Aorta (tissue), 5 donors: Measurements from ENCODE around the gene DCHS1. TPM values are rescaled to one million over a fixed set of nuclear protein-coding genes. Genes with fewer than 3 reads are reported as not detected.

Experiments used
- ATAC-seq: fragments of 200-7000 bp; cut with Tn5 transposase; one replicate; pipeline ENCODE4 v1.9.1; 2022; ENCODE audit warnings: moderate library complexity; ENCODE audit not compliant: low FRiP score
- DNase-seq, 2 donors: peaks; one replicate each; pipeline ENCODE4 v3.0.0-alpha.2; 2020
- H3K27ac ChIP-seq, 2 donors: one replicate each; pipeline ENCODE4 v1.5.1; 2013; ENCODE audit warnings: low read length in 2 of 2, mild to moderate bottlenecking in 2 of 2, moderate library complexity in 2 of 2, control low read depth in 1 of 2, inconsistent platforms in 1 of 2, low read depth in 1 of 2
- H3K27me3 ChIP-seq, 2 donors: one replicate each; pipeline ENCODE4 v1.6.1; 2013; ENCODE audit warnings: control low read depth in 1 of 2, low read length in 1 of 2, mild to moderate bottlenecking in 1 of 2, moderate library complexity in 1 of 2; ENCODE audit not compliant: insufficient read depth in 2 of 2, control insufficient read depth in 1 of 2
- H3K36me3 ChIP-seq, 2 donors: one replicate each; pipeline ENCODE4 v1.6.1; 2013; ENCODE audit warnings: control low read depth in 1 of 2, low read length in 1 of 2, mild to moderate bottlenecking in 1 of 2; ENCODE audit not compliant: insufficient read depth in 2 of 2, control insufficient read depth in 1 of 2
- H3K4me1 ChIP-seq, 2 donors: one replicate each; pipeline ENCODE4 v1.6.1; 2013; ENCODE audit warnings: low read length in 2 of 2, control low read depth in 1 of 2, mild to moderate bottlenecking in 1 of 2, moderate library complexity in 1 of 2; ENCODE audit not compliant: insufficient read depth in 2 of 2, control insufficient read depth in 1 of 2
- H3K4me3 ChIP-seq, 2 donors: one replicate each; pipeline ENCODE4 v1.5.1; 2013; ENCODE audit warnings: low read length in 2 of 2, control low read depth in 1 of 2, mild to moderate bottlenecking in 1 of 2
- H3K9me3 ChIP-seq: one replicate; pipeline ENCODE4 v1.6.1; 2013; ENCODE audit warnings: mild to moderate bottlenecking, low read length; ENCODE audit not compliant: control insufficient read depth
- WGBS, 2 donors: extraction: QIAGEN DNeasy Blood & Tissue Kit; methylation state at CpG; one replicate each; pipeline ENCODE4 v1.1.7; 2013; 5-methylcytosine and 5-hydroxymethylcytosine counted together
- intact Hi-C, 2 donors: fragments of 100-400 bp; cut with DNase I; formaldehyde crosslinking; loops; one replicate each; pipeline versions ENCODE4 v1.14.2 to v1.15.0; 2022
- polyA plus RNA-seq, 2 donors: library from polyadenylated mRNA; stranded (reverse); fragments of 200-250 nt; gene quantifications; one replicate each; pipeline ENCODE4 v1.2.3, GENCODE V29; 2013
- total RNA-seq, 2 donors: library from RNA; stranded (reverse); fragmentation: NEBNext Ultra II Directional; extraction: Animal tissue kit (Norgen Biotek cat#: 25700); gene quantifications; one replicate each; pipeline ENCODE4 v1.2.1, GENCODE V29; 2021
- donor health status: healthy with polysubstance abuse.
- donor health status: Bipolar disorder and iron deficiency.
- donor health status: DM: no; HTN: no; CAD: no.
- donor health status: DM: no; HTN: no; CAD: no.
- donor health status: DM: yes; HTN: yes; CAD: no.

DCHS1 gene
- total and polyA plus RNA-seq, 4 donors, result 1.4 to 64.4 (median 36.6) TPM

DNA sequence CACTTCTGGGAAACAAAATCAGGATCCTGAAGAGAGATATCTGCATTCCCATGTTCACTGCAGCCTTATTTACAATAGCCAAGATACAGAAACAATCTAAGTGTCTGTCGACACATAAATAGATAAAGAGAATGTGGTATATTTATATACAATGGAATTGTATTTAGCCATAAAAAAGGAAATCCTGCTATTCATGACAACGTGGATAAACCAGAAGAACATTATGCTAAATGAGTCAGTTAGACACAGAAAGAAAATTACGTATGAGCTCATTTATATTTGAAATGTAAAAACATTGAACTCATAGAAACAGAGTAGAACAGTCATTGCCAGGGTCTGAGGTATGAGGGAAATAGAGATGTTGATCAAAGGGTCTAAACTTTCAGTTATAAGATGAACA is 21.4 kb upstream of the DCHS1 start:
- Histone ChIP-seq H3K4me1 (peaks cover 0 to 1% of the 10 kb centered on the region in 2 donors), H3K4me3 (no peak overlapping the region), H3K36me3 (no peaks in the 10 kb centered on the region), H3K27me3 (no peaks in the 10 kb centered on the region), H3K9me3 (no peaks in the 10 kb centered on the region), H3K27ac (no peak overlapping the region)
- intact Hi-C loops, result no loop called here
- ATAC-seq (no peak), DNase-seq (no peak)
- WGBS, 2 donors, result 67 to 74% methylated on average over 3 of the region's 3 CpGs

GRCh38 chr11:6674862-6675261 is 19.3 kb upstream of the DCHS1 start:
- Histone ChIP-seq H3K9me3 (no peaks in the 10 kb centered on the region), H3K27ac (no peak overlapping the region), H3K4me1 (no peaks in the 10 kb centered on the region), H3K36me3 (no peaks in the 10 kb centered on the region), H3K27me3 (no peaks in the 10 kb centered on the region), H3K4me3 (no peak overlapping the region)
- no peak for ATAC-seq
- intact Hi-C loops, result no loop called here
- DNase-seq, result no peak
- WGBS, 2 donors, result 92% methylated on average over 4 of the region's 4 CpGs

DNA sequence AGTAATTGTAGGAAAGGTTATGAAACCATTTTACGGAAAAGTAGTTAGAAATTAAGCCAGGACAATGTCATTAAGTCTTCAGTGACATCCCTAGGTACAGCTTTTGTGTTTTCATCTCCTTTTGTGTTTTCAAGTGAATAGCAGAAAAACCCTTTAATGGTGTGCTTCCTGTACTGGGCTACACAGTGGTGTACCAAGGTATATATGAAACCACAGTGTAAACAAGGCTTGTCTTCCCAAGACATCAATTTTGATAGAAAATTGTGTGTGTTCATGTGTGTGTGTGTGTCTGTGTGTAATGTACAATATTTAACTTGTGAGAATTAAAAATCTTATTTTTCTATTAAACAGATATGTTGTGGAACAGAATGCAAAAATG is 18.6 kb upstream of the DCHS1 start:
- Histone ChIP-seq H3K9me3 (no peaks in the 10 kb centered on the region), H3K27ac (no peak overlapping the region), H3K4me1 (no peaks in the 10 kb centered on the region), H3K36me3 (no peaks in the 10 kb centered on the region), H3K4me3 (no peak overlapping the region), H3K27me3 (no peaks in the 10 kb centered on the region)
- DNase-seq (no peak), ATAC-seq (no peak)
- intact Hi-C loops, result no loop called here
- 93 to 95% methylated on average over 1 of the region's 1 CpG for WGBS, 2 donors

DNA sequence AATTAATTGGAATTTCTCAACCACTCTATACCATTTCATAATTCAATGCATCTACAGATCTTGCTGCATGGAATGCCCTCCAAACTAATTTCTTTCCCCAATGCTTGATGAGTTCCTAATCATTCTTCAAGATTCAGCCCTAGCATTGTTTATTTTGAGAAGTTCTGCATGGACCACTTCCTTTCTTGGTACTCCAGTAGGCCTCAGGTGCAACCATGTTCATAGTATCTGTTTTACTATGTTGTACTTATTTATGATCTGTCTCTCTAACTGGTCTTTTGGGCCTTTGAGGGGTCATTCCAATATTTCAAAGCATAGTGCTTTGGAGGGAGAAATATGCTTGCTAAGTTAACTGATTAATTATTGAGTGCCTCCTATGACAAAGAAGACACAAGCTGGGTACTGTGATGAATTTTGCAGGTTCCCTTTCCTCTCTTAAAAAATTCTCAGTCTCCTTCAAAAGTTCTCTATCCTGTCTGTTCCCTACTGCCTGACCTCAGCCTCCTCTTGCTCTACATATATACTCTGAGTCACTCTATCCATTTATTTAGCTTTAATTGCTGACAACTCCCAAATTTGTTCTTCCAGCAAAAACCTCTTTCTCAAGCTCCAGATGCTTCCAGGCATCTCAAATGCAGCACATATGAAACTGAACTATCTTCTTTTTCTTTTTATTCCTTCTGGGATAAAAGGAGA is 18.1 kb upstream of the DCHS1 start:
- Histone ChIP-seq H3K9me3 (no peaks in the 10 kb centered on the region), H3K27me3 (no peaks in the 10 kb centered on the region), H3K36me3 (no peaks in the 10 kb centered on the region), H3K27ac (no peak overlapping the region), H3K4me3 (no peak overlapping the region), H3K4me1 (no peaks in the 10 kb centered on the region)
- intact Hi-C loops, result no loop called here
- DNase-seq (no peak), ATAC-seq (no peak)

DNA sequence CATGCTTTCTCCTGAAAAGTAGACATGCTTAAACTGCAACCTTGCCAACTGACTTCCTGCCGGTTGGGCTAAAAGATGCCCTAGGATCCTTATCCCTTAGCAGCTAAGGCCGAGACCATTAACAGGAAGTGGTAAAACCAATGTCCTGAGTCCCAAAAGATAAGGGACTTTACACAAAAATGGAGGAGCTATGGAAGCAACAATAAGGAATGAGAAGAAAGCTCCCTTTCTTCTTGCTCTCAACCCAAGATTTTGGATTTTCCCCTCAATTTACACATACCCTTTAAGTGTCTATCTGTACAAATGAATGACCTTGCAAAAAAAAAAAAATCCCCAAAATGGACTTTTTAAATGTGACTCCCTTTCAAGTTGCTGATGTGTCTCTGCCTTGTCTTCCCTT is 16.4 kb upstream of the DCHS1 start:
- Histone ChIP-seq H3K36me3 (no peaks in the 10 kb centered on the region), H3K27me3 (no peaks in the 10 kb centered on the region), H3K27ac (no peak overlapping the region), H3K4me3 (no peak overlapping the region), H3K4me1 (no peaks in the 10 kb centered on the region), H3K9me3 (no peaks in the 10 kb centered on the region)
- intact Hi-C loops, result no loop called here
- ATAC-seq, result no peak
- 83 to 88% methylated on average over 2 of the region's 2 CpGs for WGBS, 2 donors
- no peak for DNase-seq

DNA sequence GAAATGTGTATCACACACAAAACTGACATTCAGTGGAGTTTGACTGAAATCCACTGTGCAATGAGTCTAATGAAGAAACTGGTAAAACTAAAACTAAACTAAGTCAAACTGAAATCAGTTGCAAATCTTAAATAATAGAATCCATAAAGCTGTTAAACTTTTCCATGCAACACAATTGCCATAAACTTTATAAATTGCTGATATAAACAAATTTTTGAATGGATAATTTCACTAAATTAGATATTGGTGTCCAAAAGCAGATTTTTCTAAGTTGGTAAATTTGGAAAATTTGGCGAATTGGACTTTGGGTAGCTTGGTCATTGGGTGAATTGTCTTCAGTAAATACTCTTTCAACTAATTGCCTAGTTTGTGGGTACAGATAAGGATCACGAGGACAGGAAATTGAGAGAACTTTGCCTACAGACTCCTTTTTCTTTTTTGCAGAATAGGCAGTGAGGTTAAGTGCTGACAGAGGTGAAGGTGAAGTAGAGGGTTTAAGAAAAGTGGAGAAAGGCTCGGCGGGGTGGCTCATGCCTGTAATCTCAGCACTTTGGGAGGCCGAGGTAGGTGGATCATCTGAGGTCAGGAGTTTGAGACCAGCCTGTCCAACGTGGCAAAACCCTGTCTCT is 14.7 kb upstream of the DCHS1 start:
- 83 to 86% methylated on average over 6 of the region's 6 CpGs for WGBS, 2 donors
- H3K4me3 ChIP-seq, result no peak overlapping the region
- H3K27ac ChIP-seq, result no peak overlapping the region
- no peaks in the 10 kb centered on the region for H3K4me1 ChIP-seq
- intact Hi-C loops, result no loop called here
- H3K27me3 ChIP-seq, result no peaks in the 10 kb centered on the region
- no peak for DNase-seq
- ATAC-seq, result no peak
- no peaks in the 10 kb centered on the region for H3K9me3 ChIP-seq
- H3K36me3 ChIP-seq, result no peaks in the 10 kb centered on the region

- Histone ChIP-seq H3K9me3 (no peaks in the 10 kb centered on the region), H3K36me3 (no peaks in the 10 kb centered on the region), H3K4me3 (no peak overlapping the region), H3K27me3 (no peaks in the 10 kb centered on the region), H3K27ac (no peak overlapping the region), H3K4me1 (peaks cover 0 to 2% of the 10 kb centered on the region in 2 donors)
- WGBS, 2 donors, result 71 to 76% methylated on average over 3 of the region's 3 CpGs
- ATAC-seq (peak; percentile 56), DNase-seq (no peak)
- intact Hi-C loops, result loop anchor here in 1 of 2 donors (2.0 kb wide), 1 partner anchor 137 kb away; no protein-coding TSS in a partner anchor
Observed at GRCh38 chr11:6667733-6668374, 12.2 kb upstream of the DCHS1 start.

DNA sequence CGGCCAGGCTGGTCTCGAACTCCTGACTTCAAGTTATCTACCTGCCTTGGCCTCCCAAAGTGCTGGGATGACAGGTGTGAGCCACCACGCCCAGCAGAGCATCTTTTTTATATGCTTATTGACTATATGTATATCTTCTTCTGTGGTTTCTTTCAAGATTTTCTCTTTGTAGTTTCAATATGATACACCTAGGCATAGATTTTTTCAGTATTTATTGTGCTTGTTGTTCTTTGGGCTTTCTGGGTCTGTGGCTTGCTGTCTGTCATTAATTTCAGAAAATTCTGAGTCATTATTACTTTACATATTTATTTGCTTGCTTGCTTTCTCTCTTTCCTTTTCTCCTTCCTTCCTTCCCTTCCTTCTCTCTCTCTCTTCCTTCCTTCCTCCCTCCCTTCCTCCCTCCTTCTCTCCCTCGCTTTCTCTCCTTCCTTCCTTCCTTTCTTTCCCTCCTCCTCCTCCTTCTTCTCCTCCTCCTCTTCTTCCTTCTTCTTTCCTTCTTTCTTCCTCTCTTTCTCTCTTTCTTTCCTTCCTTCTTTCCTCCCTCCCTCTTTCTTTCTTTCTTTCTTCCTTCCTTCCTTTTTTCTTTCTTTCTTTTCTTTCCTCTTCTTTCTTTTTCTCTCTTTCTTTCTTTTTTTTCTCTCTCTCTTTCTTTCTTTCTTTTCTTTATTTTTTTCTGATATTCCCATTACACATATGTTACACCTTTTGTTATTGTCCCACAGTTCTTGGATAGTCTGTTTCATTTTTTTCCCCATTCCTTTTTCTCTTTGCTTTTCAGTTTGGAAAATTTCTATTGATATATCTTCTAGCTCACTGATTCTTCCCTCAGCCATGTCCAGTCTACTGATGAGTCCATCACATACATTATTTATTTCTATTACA is 10.9 kb upstream of the DCHS1 start:
- no peaks in the 10 kb centered on the region for H3K27me3 ChIP-seq
- no peak for ATAC-seq
- H3K4me1 ChIP-seq, result peaks cover 0 to 2% of the 10 kb centered on the region in 2 donors
- intact Hi-C loops, result no loop called here
- no peaks in the 10 kb centered on the region for H3K36me3 ChIP-seq
- no peak overlapping the region for H3K27ac ChIP-seq
- H3K4me3 ChIP-seq, result no peak overlapping the region
- DNase-seq, result no peak
- H3K9me3 ChIP-seq, result no peaks in the 10 kb centered on the region
- 94 to 97% methylated on average over 4 of the region's 4 CpGs for WGBS, 2 donors
